GM12801 (cell line): ENCODE measurements around the gene TMEM52B.

ENCODE experiments used
- TF ChIP-seq, protein P1 (sequence below): IDR thresholded peaks from one replicate; pipeline ENCODE4 v1.5.1; 2011; ENCODE audit warnings: control low read depth; ENCODE audit not compliant: insufficient read length; ENCODE audit errors: extremely low read depth

Gene TMEM52B

DNA sequence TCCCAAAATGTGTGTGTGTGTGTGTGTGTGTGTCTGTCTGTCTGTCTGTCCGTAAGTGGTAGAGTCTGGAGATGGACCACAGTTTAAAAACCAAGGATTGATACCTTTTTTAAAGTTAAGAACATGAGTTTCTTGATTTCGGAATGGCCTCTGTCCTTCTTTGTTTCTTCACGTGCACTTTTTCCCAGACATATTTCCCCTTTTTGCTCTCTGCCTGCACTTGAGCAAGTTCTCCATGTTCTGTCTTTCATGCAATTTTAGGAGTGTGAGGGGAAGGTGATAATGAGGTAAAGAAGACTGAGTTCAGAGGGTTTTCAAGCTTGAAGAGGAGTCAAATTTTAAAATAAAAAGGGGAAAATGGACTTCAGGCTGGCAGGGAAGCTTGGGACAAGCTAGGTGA is 19.6 kb upstream of the TMEM52B start:
- TF ChIP-seq, protein P1, sequence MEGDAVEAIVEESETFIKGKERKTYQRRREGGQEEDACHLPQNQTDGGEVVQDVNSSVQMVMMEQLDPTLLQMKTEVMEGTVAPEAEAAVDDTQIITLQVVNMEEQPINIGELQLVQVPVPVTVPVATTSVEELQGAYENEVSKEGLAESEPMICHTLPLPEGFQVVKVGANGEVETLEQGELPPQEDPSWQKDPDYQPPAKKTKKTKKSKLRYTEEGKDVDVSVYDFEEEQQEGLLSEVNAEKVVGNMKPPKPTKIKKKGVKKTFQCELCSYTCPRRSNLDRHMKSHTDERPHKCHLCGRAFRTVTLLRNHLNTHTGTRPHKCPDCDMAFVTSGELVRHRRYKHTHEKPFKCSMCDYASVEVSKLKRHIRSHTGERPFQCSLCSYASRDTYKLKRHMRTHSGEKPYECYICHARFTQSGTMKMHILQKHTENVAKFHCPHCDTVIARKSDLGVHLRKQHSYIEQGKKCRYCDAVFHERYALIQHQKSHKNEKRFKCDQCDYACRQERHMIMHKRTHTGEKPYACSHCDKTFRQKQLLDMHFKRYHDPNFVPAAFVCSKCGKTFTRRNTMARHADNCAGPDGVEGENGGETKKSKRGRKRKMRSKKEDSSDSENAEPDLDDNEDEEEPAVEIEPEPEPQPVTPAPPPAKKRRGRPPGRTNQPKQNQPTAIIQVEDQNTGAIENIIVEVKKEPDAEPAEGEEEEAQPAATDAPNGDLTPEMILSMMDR: no peak

DNA sequence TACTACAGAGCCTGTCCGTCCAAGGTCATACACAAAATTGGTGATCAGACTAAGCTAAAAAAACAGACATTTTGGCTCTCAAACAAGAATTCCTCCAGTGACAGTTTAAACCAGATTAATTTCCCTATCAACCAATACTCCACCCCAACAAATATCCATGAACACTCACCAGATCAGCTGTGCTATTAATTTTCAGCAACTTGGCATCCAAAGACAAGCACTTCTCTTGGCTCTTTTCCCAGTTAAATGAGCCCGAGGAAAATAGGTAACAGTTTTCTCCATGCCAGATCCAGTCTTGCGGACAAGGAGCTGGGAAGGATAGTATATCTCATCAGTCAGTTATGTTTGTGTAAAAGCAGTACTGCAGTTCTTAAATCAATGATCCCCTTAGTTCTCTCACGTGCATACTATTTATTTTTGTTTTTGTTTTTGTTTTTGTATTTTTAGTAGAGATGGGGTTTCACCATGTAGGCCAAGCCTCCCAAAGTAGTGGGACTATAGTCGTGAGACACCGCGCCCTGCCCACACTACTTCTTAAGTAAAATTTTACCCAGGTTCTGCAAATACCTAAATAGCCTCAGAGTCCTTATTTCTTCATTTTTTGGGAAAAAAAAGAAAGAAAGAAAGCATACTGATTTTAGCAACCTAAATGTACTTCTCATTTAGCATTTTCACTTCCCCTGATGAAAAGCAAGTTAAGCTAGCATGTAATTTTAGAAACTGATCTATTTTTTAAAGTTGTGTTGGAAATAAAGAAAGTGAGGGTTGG is 18.0 kb upstream of the TMEM52B start:
- TF ChIP-seq, protein P1: no peak

DNA sequence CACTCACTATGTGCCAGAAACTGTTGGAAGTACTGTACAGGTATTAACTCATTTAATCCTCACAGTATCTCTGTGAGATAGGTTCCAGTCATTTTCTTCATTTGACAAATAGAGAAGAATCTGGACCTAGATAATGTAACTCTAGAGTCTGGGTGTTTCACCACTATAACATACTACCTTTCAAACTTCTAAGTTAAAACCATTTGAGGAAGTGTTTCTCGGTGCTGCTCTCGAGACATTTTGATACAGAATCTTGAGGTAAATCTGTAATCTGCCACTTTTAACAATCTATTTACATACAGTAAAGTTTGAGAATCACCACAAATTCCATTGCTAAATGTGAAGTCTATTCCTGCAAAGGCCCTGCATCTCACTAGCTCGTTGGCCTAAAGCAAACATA is 15.7 kb upstream of the TMEM52B start:
- TF ChIP-seq, protein P1: no peak

DNA sequence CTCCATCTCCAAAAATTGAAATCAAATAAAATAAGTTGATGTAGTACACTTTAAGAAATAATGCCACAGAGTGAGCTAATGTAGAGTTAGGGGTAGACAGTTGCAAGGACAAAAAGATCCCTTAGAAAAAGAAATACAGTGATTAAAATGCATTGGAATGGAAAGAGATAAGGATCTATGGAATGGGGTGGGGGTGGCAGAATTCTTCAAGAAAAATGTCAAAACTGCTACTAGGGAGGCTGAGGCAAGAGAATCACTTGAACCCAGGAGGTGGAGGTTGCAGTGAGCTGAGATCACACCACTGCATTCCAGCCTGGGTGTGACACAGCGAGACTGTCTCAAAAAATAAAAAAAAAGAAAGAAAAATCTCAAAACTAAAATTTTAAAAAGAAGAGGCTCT is 13.4 kb upstream of the TMEM52B start:
- TF ChIP-seq, protein P1: no peak

DNA sequence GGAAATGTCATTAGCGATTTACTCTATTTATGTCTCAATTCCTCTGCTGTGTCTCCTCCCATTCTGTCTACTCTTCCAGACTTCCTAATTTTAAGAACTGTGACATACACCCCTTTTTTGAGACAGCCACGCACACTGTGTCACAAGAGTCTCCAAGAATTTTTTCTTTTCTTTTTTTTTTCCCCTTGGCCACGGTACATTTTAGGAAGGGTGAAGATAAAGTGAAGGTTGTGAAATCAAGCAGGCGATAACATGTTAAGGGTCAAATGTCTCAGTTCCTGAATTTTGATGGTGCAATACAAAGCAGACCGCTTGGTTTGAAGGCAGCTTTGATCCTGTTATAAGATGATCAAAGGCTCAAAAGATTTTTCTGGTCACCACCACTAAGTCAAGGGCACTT is 11.2 kb upstream of the TMEM52B start:
- TF ChIP-seq, protein P1: no peak

DNA sequence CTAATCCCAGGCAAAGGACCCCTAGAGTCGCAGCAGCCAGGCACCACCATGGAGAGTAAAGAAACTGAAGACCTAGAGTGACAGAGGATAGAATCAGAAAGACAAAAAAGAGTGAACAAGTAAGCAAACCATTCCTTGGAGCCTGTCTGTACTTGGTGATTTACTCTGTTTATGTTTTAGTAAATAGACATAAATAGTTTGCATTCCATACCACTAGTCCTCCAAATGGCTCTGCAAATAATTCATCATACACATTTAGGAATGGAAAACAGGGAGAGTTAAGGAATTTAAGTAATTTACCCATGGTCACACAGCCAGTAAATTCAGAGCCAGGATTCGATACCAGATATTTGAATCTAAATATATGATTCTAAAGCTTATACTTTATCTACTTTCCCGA is 9.7 kb upstream of the TMEM52B start:
- TF ChIP-seq, protein P1: no peak

DNA sequence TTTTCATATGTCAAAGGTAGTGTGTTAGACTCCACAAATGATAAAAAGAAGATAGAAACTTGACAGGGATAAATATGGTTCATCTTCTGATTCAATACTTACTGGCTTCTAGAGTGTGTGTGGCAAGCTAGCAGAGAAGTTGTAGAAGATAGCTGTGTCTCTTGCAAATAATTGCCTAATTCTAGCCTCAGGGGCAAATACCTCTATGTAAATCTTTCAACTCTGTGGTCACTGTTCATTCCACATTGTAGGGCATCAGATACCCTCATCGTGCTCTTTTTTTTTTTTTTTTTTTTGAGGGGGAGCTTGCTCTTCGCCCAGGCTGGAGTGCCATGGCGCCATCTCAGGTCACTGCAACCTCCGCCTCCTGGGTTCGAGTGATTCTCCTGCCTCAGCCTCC is 8.6 kb upstream of the TMEM52B start:
- TF ChIP-seq, protein P1: no peak
